Heart left ventricle (tissue), 16 donors: Measurements from ENCODE around the gene PPP1R1C. TPM values are rescaled to one million over a fixed set of nuclear protein-coding genes. Genes with fewer than 3 reads are reported as not detected.
A peak's percentile ranks its signal among the peaks of the same experiment; 100 is the strongest.

ENCODE experiments used
- ATAC-seq, 4 donors: fragments of 200-7000 bp; cut with Tn5 transposase; one replicate each; pipeline ENCODE4 v1.9.1; 2020 to 2022; ENCODE audit warnings: moderate library complexity in 4 of 4, mild to moderate bottlenecking in 3 of 4, moderate number of reproducible peaks in 1 of 4
- DNase-seq, 5 donors: peaks; one replicate each; pipeline ENCODE4 v3.0.0-alpha.2; 2020
- H3K27ac ChIP-seq, 12 donors: fragments of 200-600 bp; sonication (generic) in 4 of 12; one replicate each; pipeline versions ENCODE4 v1.5.0 to v1.8.0; 2016 to 2022; ENCODE audit warnings: mild to moderate bottlenecking in 2 of 12
- H3K27me3 ChIP-seq, 9 donors: fragments of 200-600 bp; sonication (generic) in 2 of 9; one replicate each; pipeline versions ENCODE4 v1.5.1 to v1.8.0; 2016 to 2022; ENCODE audit warnings: mild to moderate bottlenecking in 3 of 9
- H3K36me3 ChIP-seq, 9 donors: fragments of 200-600 bp; sonication (generic) in 2 of 9; one replicate each; pipeline versions ENCODE4 v1.5.0 to v1.8.0; 2018 to 2022; ENCODE audit warnings: mild to moderate bottlenecking in 2 of 9
- H3K4me1 ChIP-seq, 12 donors: fragments of 200-600 bp; sonication (generic) in 4 of 12; one replicate each; pipeline versions ENCODE4 v1.5.0 to v1.8.0; 2016 to 2022; ENCODE audit warnings: mild to moderate bottlenecking in 3 of 12
- H3K4me3 ChIP-seq, 12 donors: fragments of 200-600 bp; sonication (generic) in 4 of 12; one replicate each; pipeline versions ENCODE4 v1.5.0 to v1.8.0; 2017 to 2022; ENCODE audit warnings: mild to moderate bottlenecking in 9 of 12, moderate library complexity in 4 of 12
- H3K9me3 ChIP-seq, 12 donors: fragments of 200-600 bp; sonication (generic) in 4 of 12; one replicate each; pipeline versions ENCODE4 v1.5.0 to v1.8.0; 2016 to 2022; ENCODE audit warnings: mild to moderate bottlenecking in 1 of 12
- CTCF ChIP-seq, 12 donors: fragments of 200-600 bp; sonication (generic) in 4 of 12; IDR thresholded peaks; one replicate each; pipeline versions ENCODE4 v1.5.0 to v1.8.0; 2018 to 2022; ENCODE audit warnings: antibody characterized with exemption in 12 of 12, mild to moderate bottlenecking in 5 of 12
- POLR2A ChIP-seq, 2 donors: fragments of 450-650 bp; IDR thresholded peaks; one replicate each; pipeline ENCODE4 v1.6.1; 2017; ENCODE audit warnings: antibody characterized with exemption in 2 of 2, mild to moderate bottlenecking in 2 of 2, moderate library complexity in 2 of 2
- WGBS, 4 donors: extraction: QIAGEN DNeasy Blood & Tissue Kit in 2 of 4; methylation state at CpG; one replicate each; pipeline versions ENCODE4 v1.1.5 to v1.1.7; 2013 to 2018; 5-methylcytosine and 5-hydroxymethylcytosine counted together
- intact Hi-C, 10 donors: fragments of 100-400 bp; cut with DNase I; formaldehyde crosslinking; loops; one replicate each; pipeline versions ENCODE4 v1.11.1 to v1.14.2; 2022
- polyA plus RNA-seq, 2 donors: library from polyadenylated mRNA; stranded (reverse); fragments of 200-250 nt; gene quantifications; one replicate each; pipeline ENCODE4 v1.2.3, GENCODE V29; 2013
- total RNA-seq, 9 donors: library from RNA; depleted of rRNA in 2 of 9; stranded (reverse); fragments of >200 nt in 2 of 9; fragmentation: NEBNext Ultra II Directional in 3 of 9; extraction: Animal tissue kit (Norgen Biotek cat#: 25700) in 3 of 9; gene quantifications; one replicate each; pipeline versions ENCODE4 v1.1.0 to v1.2.4, GENCODE V29; 2016 to 2023
- donor health status: ischemic (EF 13 %, LVEDD 7.1; RV severe dilation, severe dysfunction).
- donor health status: healthy with polysubstance abuse.
- donor health status: DM: no; HTN: yes; CAD: no.
- donor health status: DM: no; HTN: no; CAD: no.
- donor health status: ischemic (EF 25% LVEDD 6.9; RV normal size, moderate dysfunction).
- donor health status: ischemic (EF 25% LVEDD 5.7; RV mildly dilated, moderate dysfunction).
- donor health status: healthy.
- donor health status: DM: yes; HTN: yes; CAD: no.
- donor health status: ischemic (EF 35%, LVEDD 5.7; RV mildly dilated, moderate dysfunction).
- donor health status: nonischemic (EF 11% LVEDD 7.7; RV severe dilation, severe dysfunction).
- donor health status: DM: yes; HTN: yes; CAD: no.
- donor health status: PGD.
- donor health status: ischemic (EF 29% LVEDD 5.4; RV normal size, mild dysfunction).
- donor health status: nonischemic (EF 23%, LVEDD 6.1; RV moderate dilation, normal function).

Gene PPP1R1C
- total and polyA plus RNA-seq, 11 donors: 2.9 to 44.5 (median 21.0) TPM

DNA sequence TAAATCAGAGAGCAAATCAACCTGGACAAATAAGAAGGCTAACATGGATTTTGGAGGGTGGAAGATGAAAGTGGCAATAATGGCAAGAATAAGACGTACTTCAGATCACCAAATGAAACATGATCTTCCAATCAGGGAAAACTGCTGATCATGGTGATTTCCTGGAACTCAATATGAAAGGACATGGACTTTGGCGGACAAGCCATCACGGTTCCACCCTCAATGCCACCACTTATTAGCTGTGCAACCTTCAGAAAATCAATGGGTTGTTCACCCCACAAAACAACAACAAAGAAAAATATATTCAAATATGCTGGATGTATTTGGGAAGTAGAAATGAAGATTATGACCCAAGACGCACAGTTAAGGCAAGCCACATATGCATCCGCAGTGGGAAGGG, 81.7 kb downstream of the PPP1R1C start:
- H3K36me3 ChIP-seq: no peaks in the 10 kb centered on the region
- 92 to 95% (median 93%) methylated on average over 5 of the region's 5 CpGs for WGBS, 4 donors
- no peaks in the 10 kb centered on the region for H3K9me3 ChIP-seq
- intact Hi-C loops: no loop called here
- H3K4me3 ChIP-seq: no peak overlapping the region
- peak overlapping the region in 3 of 12 donors; percentile 2 to 39 (median 38) for H3K27ac ChIP-seq
- TF ChIP-seq POLR2A (IDR thresholded peaks at IDR 0.05) (no peak), CTCF (IDR thresholded peaks at IDR 0.05) (no peak)
- DNase-seq (no peak), ATAC-seq (no peak)
- peaks cover 0 to 43% (median 10%) of the 10 kb centered on the region in 12 donors for H3K4me1 ChIP-seq
- H3K27me3 ChIP-seq: no peaks in the 10 kb centered on the region

- ATAC-seq (no peak), DNase-seq (no peak)
- Histone ChIP-seq H3K27me3 (no peaks in the 10 kb centered on the region), H3K4me1 (peaks cover 0 to 39% (median 9%) of the 10 kb centered on the region in 12 donors), H3K27ac (peak overlapping the region in 2 of 12 donors; percentile 15 to 36), H3K4me3 (no peak overlapping the region), H3K9me3 (no peaks in the 10 kb centered on the region), H3K36me3 (no peaks in the 10 kb centered on the region)
- intact Hi-C loops: no loop called here
- 54 to 63% (median 58%) methylated on average over 3 of the region's 3 CpGs for WGBS, 4 donors
- TF ChIP-seq POLR2A (IDR thresholded peaks at IDR 0.05) (no peak), CTCF (IDR thresholded peaks at IDR 0.05) (no peak)
Observed at GRCh38 chr2:182068811-182069210, 83.2 kb downstream of the PPP1R1C start.

GRCh38 chr2:182069416-182069815, 83.8 kb downstream of the PPP1R1C start:
- ATAC-seq: no peak
- intact Hi-C loops: no loop called here
- H3K27ac ChIP-seq: no peak overlapping the region

GRCh38 chr2:182069908-182070307, 84.3 kb downstream of the PPP1R1C start:
- Histone ChIP-seq H3K4me3 (no peak overlapping the region), H3K9me3 (no peaks in the 10 kb centered on the region), H3K27me3 (no peaks in the 10 kb centered on the region), H3K27ac (no peak overlapping the region), H3K36me3 (no peaks in the 10 kb centered on the region), H3K4me1 (peaks cover 0 to 30% (median 6%) of the 10 kb centered on the region in 12 donors)
- no peak for ATAC-seq
- 87 to 93% (median 92%) methylated on average over 2 of the region's 2 CpGs for WGBS, 4 donors
- no peak for DNase-seq
- no peak for TF ChIP-seq POLR2A (IDR thresholded peaks at IDR 0.05)
- no peak for TF ChIP-seq CTCF (IDR thresholded peaks at IDR 0.05)
- intact Hi-C loops: loop anchor here in 5 of 10 donors (10.0 kb wide), 4 partner anchors 85 to 585 kb away; partner anchors contain the start of gene PPP1R1C (in 1 of the 5)

More at GRCh38 chr2:182069416-182069815, 83.8 kb downstream of the PPP1R1C start:
- H3K36me3 ChIP-seq: no peaks in the 10 kb centered on the region
- peaks cover 0 to 34% (median 7%) of the 10 kb centered on the region in 12 donors for H3K4me1 ChIP-seq
- DNase-seq: no peak
- no peaks in the 10 kb centered on the region for H3K9me3 ChIP-seq
- H3K27me3 ChIP-seq: no peaks in the 10 kb centered on the region
- TF ChIP-seq CTCF (IDR thresholded peaks at IDR 0.05): no peak
- TF ChIP-seq POLR2A (IDR thresholded peaks at IDR 0.05): no peak
- H3K4me3 ChIP-seq: no peak overlapping the region
